HEK293 (cell line): ENCODE results near the gene DDX24.

ENCODE experiments used
- GLI4 ChIP-seq: fragments of 450-650 bp; formaldehyde crosslinking; IDR thresholded peaks from 2 replicates; pipeline ENCODE4 v1.5.1; 2016; ENCODE audit warnings: missing biosample characterization, missing genetic modification characterization
- HIC1 ChIP-seq: fragments of 450-650 bp; formaldehyde crosslinking; IDR thresholded peaks from 2 replicates; pipeline ENCODE4 v1.5.1; 2016; ENCODE audit warnings: missing biosample characterization, missing genetic modification characterization
- KLF1 ChIP-seq: fragments of 450-650 bp; formaldehyde crosslinking; IDR thresholded peaks from 2 replicates; pipeline ENCODE4 v1.5.1; 2016; ENCODE audit warnings: missing biosample characterization, missing genetic modification characterization
- KLF16 ChIP-seq: fragments of 450-650 bp; formaldehyde crosslinking; IDR thresholded peaks from 2 replicates; pipeline ENCODE4 v1.5.1; 2017; ENCODE audit warnings: missing biosample characterization, missing genetic modification characterization
- KLF9 ChIP-seq: fragments of 450-650 bp; formaldehyde crosslinking; IDR thresholded peaks from 2 replicates; pipeline ENCODE4 v1.5.1; 2016; ENCODE audit warnings: missing biosample characterization, missing genetic modification characterization, low read depth
- PRDM1 ChIP-seq: fragments of 450-650 bp; formaldehyde crosslinking; IDR thresholded peaks from 2 replicates; pipeline ENCODE4; 2016; ENCODE audit warnings: missing biosample characterization, missing genetic modification characterization
- ZBTB1 ChIP-seq: fragments of 450-650 bp; formaldehyde crosslinking; IDR thresholded peaks from 2 replicates; pipeline ENCODE4 v1.5.1; 2016; ENCODE audit warnings: missing biosample characterization, missing genetic modification characterization
- ZBTB20 ChIP-seq: fragments of 450-650 bp; formaldehyde crosslinking; IDR thresholded peaks from 2 replicates; pipeline ENCODE4 v1.5.1; 2016; ENCODE audit warnings: missing biosample characterization, missing genetic modification characterization
- ZBTB8A ChIP-seq: fragments of 450-650 bp; formaldehyde crosslinking; IDR thresholded peaks from 2 replicates; pipeline ENCODE4 v1.5.1; 2016; ENCODE audit warnings: missing biosample characterization, missing genetic modification characterization
- ZFP41 ChIP-seq: fragments of 450-650 bp; formaldehyde crosslinking; IDR thresholded peaks from 2 replicates; pipeline ENCODE4 v1.5.1; 2016; ENCODE audit warnings: missing biosample characterization, missing genetic modification characterization, borderline replicate concordance
- ZFP69B ChIP-seq: fragments of 450-650 bp; formaldehyde crosslinking; IDR thresholded peaks from 2 replicates; pipeline ENCODE4 v1.5.1; 2016; ENCODE audit warnings: missing biosample characterization, missing genetic modification characterization
- ZNF140 ChIP-seq: fragments of 450-650 bp; formaldehyde crosslinking; IDR thresholded peaks from 2 replicates; pipeline ENCODE4 v1.5.1; 2016; ENCODE audit warnings: missing biosample characterization, missing genetic modification characterization
- ZNF16 ChIP-seq: fragments of 450-650 bp; formaldehyde crosslinking; IDR thresholded peaks from 2 replicates; pipeline ENCODE4 v1.5.1; 2016; ENCODE audit warnings: low read depth, missing biosample characterization, missing genetic modification characterization
- ZNF23 ChIP-seq: fragments of 450-650 bp; formaldehyde crosslinking; IDR thresholded peaks from 2 replicates; pipeline ENCODE4 v1.5.1; 2016; ENCODE audit warnings: missing biosample characterization, missing genetic modification characterization, borderline replicate concordance
- ZNF335 ChIP-seq: fragments of 450-650 bp; formaldehyde crosslinking; conservative IDR thresholded peaks from 2 replicates; pipeline ENCODE4 v1.5.1; 2016; ENCODE audit warnings: missing biosample characterization, missing genetic modification characterization
- ZNF501 ChIP-seq: fragments of 450-650 bp; formaldehyde crosslinking; IDR thresholded peaks from 2 replicates; pipeline ENCODE4 v1.5.1; 2016; ENCODE audit warnings: missing biosample characterization, missing genetic modification characterization
- ZNF610 ChIP-seq: fragments of 450-650 bp; formaldehyde crosslinking; IDR thresholded peaks from 2 replicates; pipeline ENCODE4 v1.5.1; 2016; ENCODE audit warnings: missing biosample characterization, missing genetic modification characterization, borderline replicate concordance
- ZNF624 ChIP-seq: fragments of 450-650 bp; formaldehyde crosslinking; IDR thresholded peaks from 2 replicates; pipeline ENCODE4 v1.5.1; 2017; ENCODE audit warnings: missing biosample characterization, missing genetic modification characterization
- ZNF629 ChIP-seq: fragments of 450-650 bp; formaldehyde crosslinking; IDR thresholded peaks from 2 replicates; pipeline ENCODE4 v1.5.1; 2017; ENCODE audit warnings: missing biosample characterization, missing genetic modification characterization
- ZNF664 ChIP-seq: fragments of 450-650 bp; formaldehyde crosslinking; IDR thresholded peaks from 2 replicates; pipeline ENCODE4 v1.5.1; 2016; ENCODE audit warnings: missing biosample characterization, missing genetic modification characterization
- ZNF692 ChIP-seq: fragments of 450-650 bp; formaldehyde crosslinking; IDR thresholded peaks from 2 replicates; pipeline ENCODE4 v1.5.1; 2016; ENCODE audit warnings: missing biosample characterization, missing genetic modification characterization
- ZNF830 ChIP-seq: fragments of 450-650 bp; IDR thresholded peaks from 2 replicates; pipeline ENCODE4 v1.5.0; 2018; ENCODE audit warnings: missing biosample characterization, missing genetic modification characterization, low read depth, mild to moderate bottlenecking, moderate library complexity
- ZSCAN30 ChIP-seq: fragments of 450-650 bp; IDR thresholded peaks from 2 replicates; pipeline ENCODE4 v1.5.1; 2018; ENCODE audit warnings: missing biosample characterization, mild to moderate bottlenecking, missing genetic modification characterization, moderate library complexity
- ZSCAN5A ChIP-seq: fragments of 450-650 bp; formaldehyde crosslinking; IDR thresholded peaks from 2 replicates; pipeline ENCODE4 v1.5.1; 2016; ENCODE audit warnings: missing biosample characterization, missing genetic modification characterization
- TF ChIP-seq, protein P1 (sequence below): fragments of 450-650 bp; formaldehyde crosslinking; IDR thresholded peaks from 2 replicates; pipeline ENCODE4 v1.5.1; 2016; ENCODE audit warnings: missing biosample characterization, missing genetic modification characterization
- TF ChIP-seq, protein P2 (sequence below): fragments of 450-650 bp; formaldehyde crosslinking; IDR thresholded peaks from 2 replicates; pipeline ENCODE4 v1.5.0; 2017; ENCODE audit warnings: missing biosample characterization, missing genetic modification characterization, borderline replicate concordance
- TF ChIP-seq, protein P3 (sequence below): fragments of 450-650 bp; formaldehyde crosslinking; optimal IDR thresholded peaks from 2 replicates; pipeline ENCODE3; 2016; ENCODE audit warnings: missing biosample characterization, mild to moderate bottlenecking, missing genetic modification characterization
- TF ChIP-seq, protein P4 (sequence below): fragments of 450-650 bp; formaldehyde crosslinking; IDR thresholded peaks from 2 replicates; pipeline ENCODE4; 2016; ENCODE audit warnings: missing biosample characterization, missing genetic modification characterization

DDX24 gene

GRCh38 chr14:94080621-94081385 lies at the start of gene DDX24, which contains the start of gene IFI27L1 (continued):
- TF ChIP-seq ZNF16 (tag by site-specific recombination) (0 out of 2 replicates have a peak, but pooled peaks have one; percentile 19), ZNF610 (tag by site-specific recombination) (0 out of 2 replicates have a peak, but pooled peaks have one; percentile 17), GLI4 (tag by site-specific recombination) (peak; percentile 36; the same call in 1 of the 2 replicates), ZNF23 (tag by site-specific recombination) (no peak), KLF9 (tag by site-specific recombination) (0 out of 2 replicates have a peak, but pooled peaks have one; percentile 16), ZSCAN5A (0 out of 2 replicates have a peak, but pooled peaks have one; percentile 61), ZNF664 (tag by site-specific recombination) (no peak), ZNF140 (tag by site-specific recombination) (no peak), ZFP41 (tag by site-specific recombination) (no peak), KLF16 (tag by site-specific recombination) (0 out of 2 replicates have a peak, but pooled peaks have one; percentile 39), ZNF830 (no peak), ZFP69B (tag by site-specific recombination) (no peak), ZSCAN30 (peak; percentile 19; the same call in 1 of the 2 replicates), ZNF629 (tag by site-specific recombination) (peak; percentile 64; the same call in 1 of the 2 replicates), HIC1 (tag by site-specific recombination) (no peak; the same call in 1 of the 2 replicates), ZBTB8A (tag by site-specific recombination) (peak; percentile 22; the same call in 1 of the 2 replicates), ZNF501 (0 out of 2 replicates have a peak, but pooled peaks have one; percentile 78), ZNF335 (tag by site-specific recombination) (peak; percentile 92), ZBTB20 (peak; percentile 45; the same call in 1 of the 2 replicates), ZNF624 (tag by site-specific recombination) (no peak), ZBTB1 (tag by site-specific recombination) (0 out of 2 replicates have a peak, but pooled peaks have one; percentile 60), ZNF692 (tag by site-specific recombination) (peak; percentile 34; the same call in 1 of the 2 replicates), PRDM1 (tag by site-specific recombination) (no peak), KLF1 (0 out of 2 replicates have a peak, but pooled peaks have one; percentile 7)
- TF ChIP-seq, protein P1, sequence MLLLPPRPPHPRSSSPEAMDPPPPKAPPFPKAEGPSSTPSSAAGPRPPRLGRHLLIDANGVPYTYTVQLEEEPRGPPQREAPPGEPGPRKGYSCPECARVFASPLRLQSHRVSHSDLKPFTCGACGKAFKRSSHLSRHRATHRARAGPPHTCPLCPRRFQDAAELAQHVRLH (tag by site-specific recombination): no peak
- TF ChIP-seq, protein P2, sequence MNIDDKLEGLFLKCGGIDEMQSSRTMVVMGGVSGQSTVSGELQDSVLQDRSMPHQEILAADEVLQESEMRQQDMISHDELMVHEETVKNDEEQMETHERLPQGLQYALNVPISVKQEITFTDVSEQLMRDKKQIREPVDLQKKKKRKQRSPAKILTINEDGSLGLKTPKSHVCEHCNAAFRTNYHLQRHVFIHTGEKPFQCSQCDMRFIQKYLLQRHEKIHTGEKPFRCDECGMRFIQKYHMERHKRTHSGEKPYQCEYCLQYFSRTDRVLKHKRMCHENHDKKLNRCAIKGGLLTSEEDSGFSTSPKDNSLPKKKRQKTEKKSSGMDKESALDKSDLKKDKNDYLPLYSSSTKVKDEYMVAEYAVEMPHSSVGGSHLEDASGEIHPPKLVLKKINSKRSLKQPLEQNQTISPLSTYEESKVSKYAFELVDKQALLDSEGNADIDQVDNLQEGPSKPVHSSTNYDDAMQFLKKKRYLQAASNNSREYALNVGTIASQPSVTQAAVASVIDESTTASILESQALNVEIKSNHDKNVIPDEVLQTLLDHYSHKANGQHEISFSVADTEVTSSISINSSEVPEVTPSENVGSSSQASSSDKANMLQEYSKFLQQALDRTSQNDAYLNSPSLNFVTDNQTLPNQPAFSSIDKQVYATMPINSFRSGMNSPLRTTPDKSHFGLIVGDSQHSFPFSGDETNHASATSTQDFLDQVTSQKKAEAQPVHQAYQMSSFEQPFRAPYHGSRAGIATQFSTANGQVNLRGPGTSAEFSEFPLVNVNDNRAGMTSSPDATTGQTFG (tag by site-specific recombination): no peak
- TF ChIP-seq, protein P3, sequence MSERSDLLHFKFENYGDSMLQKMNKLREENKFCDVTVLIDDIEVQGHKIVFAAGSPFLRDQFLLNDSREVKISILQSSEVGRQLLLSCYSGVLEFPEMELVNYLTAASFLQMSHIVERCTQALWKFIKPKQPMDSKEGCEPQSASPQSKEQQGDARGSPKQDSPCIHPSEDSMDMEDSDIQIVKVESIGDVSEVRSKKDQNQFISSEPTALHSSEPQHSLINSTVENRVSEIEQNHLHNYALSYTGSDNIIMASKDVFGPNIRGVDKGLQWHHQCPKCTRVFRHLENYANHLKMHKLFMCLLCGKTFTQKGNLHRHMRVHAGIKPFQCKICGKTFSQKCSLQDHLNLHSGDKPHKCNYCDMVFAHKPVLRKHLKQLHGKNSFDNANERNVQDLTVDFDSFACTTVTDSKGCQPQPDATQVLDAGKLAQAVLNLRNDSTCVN (tag by site-specific recombination): peak; percentile 88
- TF ChIP-seq, protein P4, sequence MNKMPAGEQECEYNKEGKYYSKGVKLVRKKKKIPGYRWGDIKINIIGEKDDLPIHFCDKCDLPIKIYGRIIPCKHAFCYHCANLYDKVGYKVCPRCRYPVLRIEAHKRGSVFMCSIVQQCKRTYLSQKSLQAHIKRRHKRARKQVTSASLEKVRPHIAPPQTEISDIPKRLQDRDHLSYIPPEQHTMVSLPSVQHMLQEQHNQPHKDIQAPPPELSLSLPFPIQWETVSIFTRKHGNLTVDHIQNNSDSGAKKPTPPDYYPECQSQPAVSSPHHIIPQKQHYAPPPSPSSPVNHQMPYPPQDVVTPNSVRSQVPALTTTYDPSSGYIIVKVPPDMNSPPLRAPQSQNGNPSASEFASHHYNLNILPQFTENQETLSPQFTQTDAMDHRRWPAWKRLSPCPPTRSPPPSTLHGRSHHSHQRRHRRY: no peak
